Measurements from ENCODE around the gene FBN2. TPM values are rescaled to one million over a fixed set of nuclear protein-coding genes. Genes with fewer than 3 reads are reported as not detected.

FBN2 gene
- total RNA-seq, 1 experiment from 2014 or later, result 0.42 TPM

- no peak overlapping the region for H3K4me2 ChIP-seq (ENCODE audit: low read length)
- H3K79me2 ChIP-seq (ENCODE audit: insufficient read depth, low read length), result no peaks in the 10 kb centered on the region
- no TSS peak for BruUV-seq (replicated peaks)
- no peak overlapping the region for H3K4me3 ChIP-seq (replicated peaks in 1 of 2; ENCODE audit: low read depth in 1 of 2, low read length in 2 of 2)
- no peaks in the 10 kb centered on the region for H3K9me2 ChIP-seq (ENCODE audit: insufficient read depth)
- H3K9me3 ChIP-seq (ENCODE audit: control insufficient read depth in 1 of 2, insufficient read depth in 1 of 2, low read depth in 1 of 2, low read length in 2 of 2), result no peaks in the 10 kb centered on the region
- H3K4me1 ChIP-seq (ENCODE audit: control insufficient read depth in 1 of 2, insufficient read depth in 2 of 2, low read length in 2 of 2), result no peaks in the 10 kb centered on the region
- RAD21 ChIA-PET (ENCODE audit: low non-redundant PET in 1 of 2, low total read pairs in 2 of 2, uncharacterized antibody in 2 of 2, unreplicated experiment in 2 of 2), result no interaction called here
- no peaks in the 10 kb centered on the region for H4K20me1 ChIP-seq (ENCODE audit: insufficient read depth)
- no peak overlapping the region for H2AFZ ChIP-seq (ENCODE audit: low read depth, low read length, poor library complexity, severe bottlenecking)
- H3K27ac ChIP-seq (ENCODE audit: low read depth, low read length), result no peak overlapping the region
- H3K9ac ChIP-seq (ENCODE audit: low read length), result no peak overlapping the region
- intact Hi-C loops (cut with micrococcal nuclease), result no loop called here
- no peak for DNase-seq (ENCODE audit: low read depth, low spot score)
- TF ChIP-seq RAD21 (IDR thresholded peaks at IDR 0.05; ENCODE audit: low read depth) (no peak), SRF (IDR thresholded peaks at IDR 0.05; ENCODE audit: low read depth) (no peak), POLR2AphosphoS5 (IDR thresholded peaks at IDR 0.05; ENCODE audit: low read depth, low read length) (no peak), CTCF (IDR thresholded peaks at IDR 0.05 in 2 of 3, conservative IDR thresholded peaks at IDR 0.05 in 1 of 3; ENCODE audit: borderline replicate concordance in 1 of 3, insufficient read depth in 1 of 3, low read depth in 2 of 3, low read length in 2 of 3) (no peak), EGR1 (IDR thresholded peaks at IDR 0.05; ENCODE audit: low read depth) (no peak), REST (IDR thresholded peaks at IDR 0.05; ENCODE audit: low read depth) (no peak), POLR2A (IDR thresholded peaks at IDR 0.05; ENCODE audit: borderline replicate concordance, extremely low read depth, insufficient read depth, insufficient read length) (no peak)
- H3K36me3 ChIP-seq (ENCODE audit: control insufficient read depth in 1 of 2, insufficient read depth in 2 of 2, low read length in 2 of 2), result no peaks in the 10 kb centered on the region
- POLR2A ChIA-PET, result no interaction called here
- CTCF ChIA-PET, result no interaction called here
- H3K27me3 ChIP-seq (ENCODE audit: insufficient read depth, low read length), result no peaks in the 10 kb centered on the region
- no peak for ATAC-seq
These were observed 194.9 kb downstream of the FBN2 start for GRCh38 chr5:128343168-128343567.
